ENCODE results near the gene TVP23A.
A peak's percentile ranks its signal among the peaks of the same experiment; 100 is the strongest.

Gene TVP23A

DNA sequence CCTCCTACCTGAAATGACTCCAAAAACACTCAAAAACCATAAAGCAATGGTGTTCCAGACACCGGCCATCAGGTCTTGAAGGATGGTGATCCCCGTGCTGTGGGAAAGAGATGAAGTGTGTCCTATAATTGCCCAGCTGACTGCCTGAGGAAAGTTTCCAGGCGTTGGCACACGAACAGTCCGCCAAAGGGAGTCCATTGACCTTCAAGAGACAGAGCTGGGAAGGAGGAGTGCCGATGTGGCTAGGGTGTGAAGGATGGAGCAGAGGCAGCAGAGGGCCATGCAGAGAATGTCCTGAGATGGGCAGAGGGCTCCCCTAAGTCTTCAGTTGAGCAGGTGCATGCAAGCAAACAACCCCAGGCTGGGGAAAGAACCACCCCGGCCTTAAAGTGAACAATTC, 86.8 kb downstream of the TVP23A start:
- no peak for TF ChIP-seq JUND (IDR thresholded peaks at IDR 0.05; ENCODE audit: low read depth)
- in situ Hi-C loops (cut with HindIII; ENCODE audit: low pct_unique_long_range_greater_than_20kb, low sequenced_read_pairs) = no loop called here
- no peak for DNase-seq (ENCODE audit: low read depth in 1 of 2, low spot score in 1 of 2)

- peak; percentile 41; the same call in 1 of the 2 replicates for TF ChIP-seq JUND (IDR thresholded peaks at IDR 0.05; ENCODE audit: low read depth)
- in situ Hi-C loops (cut with HindIII; ENCODE audit: low pct_unique_long_range_greater_than_20kb, low sequenced_read_pairs) = no loop called here
- peak; percentile 28 to 68 for DNase-seq (ENCODE audit: low read depth in 1 of 2, low spot score in 1 of 2)
Observed at GRCh38 chr16:10729104-10730048, 89.2 kb downstream of the TVP23A start.

GRCh38 chr16:10728003-10728887, 90.3 kb downstream of the TVP23A start:
- in situ Hi-C loops (cut with HindIII; ENCODE audit: low pct_unique_long_range_greater_than_20kb, low sequenced_read_pairs) = no loop called here
- no peak for TF ChIP-seq JUND (IDR thresholded peaks at IDR 0.05; ENCODE audit: low read depth)
- DNase-seq (ENCODE audit: low read depth in 1 of 2, low spot score in 1 of 2) = no peak

Data from T47D (cell line).